Caco-2 (cell line): ENCODE data around the gene POLA1. TPM values are rescaled to one million over a fixed set of nuclear protein-coding genes. Genes with fewer than 3 reads are reported as not detected.

Source experiments
- BruUV-seq: library from RNA; stranded (reverse); fragments of 400-500 nt; replicated peaks from 2 replicates; lab custom pipeline; 2021; lab: Mats Ljungman, UMichigan
- CTCF ChIA-PET: fragments of 300-600 bp; sonication (Branson Sonifier 250); formaldehyde crosslinking; loops from one replicate; lab custom pipeline; 2022; ENCODE audit warnings: antibody characterized with exemption; lab: Charles Lee
- POLR2A ChIA-PET: fragments of 300-600 bp; sonication (Branson Sonifier 250); formaldehyde crosslinking; loops from one replicate; lab custom pipeline; 2022; ENCODE audit warnings: antibody characterized with exemption; lab: Charles Lee
- DNase-seq, 2 experiments: peaks; one replicate each; pipeline versions ENCODE4 v3.0.0 to v3.0.0-alpha.2; 2020 to 2022
- H3K27me3 ChIP-seq: replicated peaks from 2 replicates; pipeline ENCODE4 v1.6.0; 2011; ENCODE audit warnings: low read length; ENCODE audit not compliant: control insufficient read depth, insufficient read depth
- H3K36me3 ChIP-seq: 2 replicates; pipeline ENCODE4 v1.5.1; 2011; ENCODE audit warnings: low read length; ENCODE audit not compliant: control insufficient read depth, insufficient read depth
- H3K4me1 ChIP-seq: fragments of 250-450 bp; sonication (Bioruptor Pico); 2 replicates; pipeline ENCODE4 v1.5.1; 2020; ENCODE audit warnings: mild to moderate bottlenecking
- H3K4me3 ChIP-seq: 2 replicates; pipeline ENCODE4 v1.5.1; 2011; ENCODE audit warnings: low read depth, mild to moderate bottlenecking, control low read depth, low read length
- H3K9me3 ChIP-seq: fragments of 250-450 bp; sonication (Bioruptor Pico); 2 replicates; pipeline ENCODE4 v1.5.1; 2020; ENCODE audit warnings: mild to moderate bottlenecking, moderate library complexity
- H3K27ac Mint-ChIP-seq: one replicate; pipeline ENCODE4 v1.8.0; 2022; ENCODE audit warnings: mixed read lengths; ENCODE audit not compliant: unreplicated experiment
- H3K27me3 Mint-ChIP-seq: one replicate; pipeline ENCODE4 v1.8.0; 2022; ENCODE audit warnings: mixed read lengths; ENCODE audit not compliant: insufficient read depth, unreplicated experiment
- H3K36me3 Mint-ChIP-seq: one replicate; pipeline ENCODE4 v1.8.0; 2022; ENCODE audit warnings: mild to moderate bottlenecking, mixed read lengths; ENCODE audit not compliant: insufficient read depth, unreplicated experiment
- H3K4me1 Mint-ChIP-seq: one replicate; pipeline ENCODE4 v1.8.0; 2022; ENCODE audit warnings: low read depth, mixed read lengths; ENCODE audit not compliant: unreplicated experiment
- H3K4me3 Mint-ChIP-seq: one replicate; pipeline ENCODE4 v1.8.0; 2022; ENCODE audit warnings: mild to moderate bottlenecking, moderate library complexity, mixed read lengths; ENCODE audit not compliant: unreplicated experiment
- H3K9me3 Mint-ChIP-seq: one replicate; pipeline ENCODE4 v1.8.0; 2022; ENCODE audit warnings: mixed read lengths; ENCODE audit not compliant: unreplicated experiment
- intact Hi-C: fragments of 100-400 bp; cut with micrococcal nuclease; formaldehyde crosslinking; loops from one replicate; pipeline ENCODE4 v1.10.0; 2022; ENCODE audit not compliant: unreplicated experiment
- total RNA-seq: library from RNA; stranded (reverse); gene quantifications from 2 replicates; pipeline ENCODE4 v1.2.3, GENCODE V29; 2022
- TF ChIP-seq, protein P1 (sequence below), 2 experiments: fragments of 200-600 bp in 1 of 2; IDR thresholded peaks; 1 replicate in 1 of 2; 2 replicates in 1 of 2; pipeline versions ENCODE4 v1.5.1 to v1.8.0; 2011 to 2022; ENCODE audit warnings: antibody characterized with exemption in 1 of 2, control low read depth in 1 of 2, inconsistent platforms in 1 of 2, low read depth in 1 of 2, low read length in 1 of 2, mild to moderate bottlenecking in 1 of 2, moderate library complexity in 1 of 2; ENCODE audit not compliant: insufficient read depth in 1 of 2, severe bottlenecking in 1 of 2, unreplicated experiment in 1 of 2

Gene POLA1
- total RNA-seq, 1 experiment from 2014 or later, result 23.5 TPM

DNA sequence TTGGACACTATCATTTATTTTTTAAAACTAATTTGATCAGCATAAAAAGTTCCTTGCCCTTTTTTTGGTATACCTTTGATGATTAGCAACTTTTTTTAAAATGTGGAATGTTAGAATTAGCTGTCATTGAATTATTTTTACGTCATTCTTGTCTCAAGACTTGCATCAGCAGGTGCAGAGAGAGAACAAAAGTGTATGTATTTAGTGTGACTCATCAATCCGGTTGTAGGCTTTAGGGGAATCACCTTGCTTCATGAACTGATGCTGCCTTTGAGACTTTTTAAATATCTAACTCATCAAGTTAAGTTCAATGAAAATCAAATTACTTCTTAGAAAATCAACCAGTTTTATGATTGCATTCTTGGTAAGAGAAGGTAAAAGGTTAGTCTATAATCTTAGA is 197.0 kb downstream of the POLA1 start:
- Mint-ChIP-seq H3K4me1 (peaks cover 10% of the 10 kb centered on the region), H3K36me3 (no peaks in the 10 kb centered on the region), H3K9me3 (no peaks in the 10 kb centered on the region), H3K27me3 (no peaks in the 10 kb centered on the region), H3K27ac (no peak overlapping the region), H3K4me3 (no peak overlapping the region)
- ChIA-PET POLR2A (no interaction called here), CTCF (no interaction called here)
- no peaks in the 10 kb centered on the region for H3K9me3 ChIP-seq
- intact Hi-C loops, result no loop called here
- no peak overlapping the region for H3K4me3 ChIP-seq
- BruUV-seq, result no TSS peak
- H3K4me1 ChIP-seq, result peaks cover 5% of the 10 kb centered on the region; the same call in 1 of the 2 replicates
- TF ChIP-seq, protein P1, sequence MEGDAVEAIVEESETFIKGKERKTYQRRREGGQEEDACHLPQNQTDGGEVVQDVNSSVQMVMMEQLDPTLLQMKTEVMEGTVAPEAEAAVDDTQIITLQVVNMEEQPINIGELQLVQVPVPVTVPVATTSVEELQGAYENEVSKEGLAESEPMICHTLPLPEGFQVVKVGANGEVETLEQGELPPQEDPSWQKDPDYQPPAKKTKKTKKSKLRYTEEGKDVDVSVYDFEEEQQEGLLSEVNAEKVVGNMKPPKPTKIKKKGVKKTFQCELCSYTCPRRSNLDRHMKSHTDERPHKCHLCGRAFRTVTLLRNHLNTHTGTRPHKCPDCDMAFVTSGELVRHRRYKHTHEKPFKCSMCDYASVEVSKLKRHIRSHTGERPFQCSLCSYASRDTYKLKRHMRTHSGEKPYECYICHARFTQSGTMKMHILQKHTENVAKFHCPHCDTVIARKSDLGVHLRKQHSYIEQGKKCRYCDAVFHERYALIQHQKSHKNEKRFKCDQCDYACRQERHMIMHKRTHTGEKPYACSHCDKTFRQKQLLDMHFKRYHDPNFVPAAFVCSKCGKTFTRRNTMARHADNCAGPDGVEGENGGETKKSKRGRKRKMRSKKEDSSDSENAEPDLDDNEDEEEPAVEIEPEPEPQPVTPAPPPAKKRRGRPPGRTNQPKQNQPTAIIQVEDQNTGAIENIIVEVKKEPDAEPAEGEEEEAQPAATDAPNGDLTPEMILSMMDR (IDR thresholded peaks at IDR 0.05; ENCODE audit: insufficient read depth in 1 of 2, low read depth in 1 of 2, low read length in 1 of 2, severe bottlenecking in 1 of 2, unreplicated experiment in 1 of 2), result no peak
- no peaks in the 10 kb centered on the region for H3K36me3 ChIP-seq
- no peak for DNase-seq
- no peaks in the 10 kb centered on the region for H3K27me3 ChIP-seq

DNA sequence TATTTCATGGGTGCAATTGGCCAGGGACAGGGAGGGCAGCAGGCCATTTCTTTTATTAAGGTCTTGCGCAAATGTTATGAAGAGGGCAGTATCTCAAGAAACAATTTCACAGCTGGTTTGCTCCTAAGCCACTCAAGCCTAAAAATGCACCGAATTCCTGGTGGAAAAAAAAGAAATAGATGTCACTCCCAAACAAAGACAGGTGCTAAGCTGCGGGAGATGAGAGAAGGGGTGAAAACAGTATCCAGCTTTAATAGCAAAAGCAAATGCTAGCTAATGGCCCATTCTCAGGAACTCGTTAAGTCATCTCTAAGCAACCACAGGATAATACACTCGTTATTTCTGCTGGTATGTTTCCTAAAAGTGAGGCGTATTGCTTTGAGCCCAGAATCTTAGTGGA is 205.7 kb downstream of the POLA1 start:
- DNase-seq, result no peak
- Histone ChIP-seq H3K4me1 (no peaks in the 10 kb centered on the region), H3K27me3 (no peaks in the 10 kb centered on the region), H3K9me3 (no peaks in the 10 kb centered on the region), H3K36me3 (no peaks in the 10 kb centered on the region), H3K4me3 (no peak overlapping the region)
- Mint-ChIP-seq H3K27ac (no peak overlapping the region), H3K27me3 (no peaks in the 10 kb centered on the region), H3K9me3 (no peaks in the 10 kb centered on the region), H3K36me3 (peaks cover 7% of the 10 kb centered on the region), H3K4me3 (no peak overlapping the region), H3K4me1 (no peaks in the 10 kb centered on the region)
- CTCF ChIA-PET, result no interaction called here
- intact Hi-C loops, result no loop called here
- POLR2A ChIA-PET, result no interaction called here
- BruUV-seq, result no TSS peak
- TF ChIP-seq, protein P1 (IDR thresholded peaks at IDR 0.05; ENCODE audit: insufficient read depth in 1 of 2, low read depth in 1 of 2, low read length in 1 of 2, severe bottlenecking in 1 of 2, unreplicated experiment in 1 of 2), result no peak

DNA sequence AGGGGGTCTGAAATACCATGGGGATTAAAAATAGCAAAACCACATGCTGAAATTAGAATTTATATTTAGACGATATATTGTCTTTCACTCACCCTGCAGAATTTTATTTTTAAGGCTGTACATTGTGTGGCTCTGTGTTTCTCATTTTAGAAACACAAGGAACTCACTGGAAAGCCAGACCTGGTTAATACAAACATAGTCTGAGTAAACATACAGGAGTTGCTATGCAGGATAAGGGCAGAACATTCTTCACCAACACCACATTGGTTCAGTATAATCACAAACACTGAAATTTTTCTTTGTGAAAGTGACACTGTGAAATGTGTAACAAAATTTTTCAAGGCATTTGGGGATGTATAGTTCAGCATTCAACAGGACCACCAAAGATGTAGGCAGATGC is 206.5 kb downstream of the POLA1 start:
- no peaks in the 10 kb centered on the region for H3K4me1 Mint-ChIP-seq
- Histone ChIP-seq H3K9me3 (no peaks in the 10 kb centered on the region), H3K4me3 (no peak overlapping the region), H3K27me3 (no peaks in the 10 kb centered on the region), H3K4me1 (no peaks in the 10 kb centered on the region), H3K36me3 (no peaks in the 10 kb centered on the region)
- CTCF ChIA-PET, result no interaction called here
- POLR2A ChIA-PET, result no interaction called here
- peaks cover 7% of the 10 kb centered on the region for H3K36me3 Mint-ChIP-seq
- H3K27me3 Mint-ChIP-seq, result no peaks in the 10 kb centered on the region
- H3K4me3 Mint-ChIP-seq, result no peak overlapping the region
- no peak for DNase-seq
- TF ChIP-seq, protein P1 (IDR thresholded peaks at IDR 0.05; ENCODE audit: insufficient read depth in 1 of 2, low read depth in 1 of 2, low read length in 1 of 2, severe bottlenecking in 1 of 2, unreplicated experiment in 1 of 2), result no peak
- intact Hi-C loops, result no loop called here
- no TSS peak for BruUV-seq
- no peaks in the 10 kb centered on the region for H3K9me3 Mint-ChIP-seq
- no peak overlapping the region for H3K27ac Mint-ChIP-seq
